Measurements from ENCODE around the gene SULF2. TPM values are rescaled to one million over a fixed set of nuclear protein-coding genes. Genes with fewer than 3 reads are reported as not detected.

SULF2 gene
- total RNA-seq, 4 donors from 2014 or later = 16.5 to 49.4 (median 31.1) TPM

DNA sequence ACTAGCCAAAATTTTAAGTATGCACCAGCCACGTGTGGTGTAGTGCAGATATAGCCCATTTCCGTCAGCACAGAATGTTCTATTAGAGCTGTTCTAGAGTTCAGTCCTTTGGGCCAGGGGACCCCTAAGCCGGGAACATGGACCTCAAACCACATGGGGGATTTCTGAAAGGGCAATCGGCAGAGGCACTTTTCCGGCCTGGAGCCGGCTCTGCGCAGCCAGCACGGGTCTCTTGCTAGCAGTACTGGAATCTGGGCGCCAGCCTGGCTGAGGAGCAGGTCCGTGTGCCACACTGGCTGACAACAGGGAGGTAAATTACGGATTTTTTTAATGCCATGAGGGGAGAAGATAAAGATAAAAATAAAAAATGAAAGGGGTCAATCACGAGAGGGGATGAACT, 120.5 kb downstream of the SULF2 start:
- TF ChIP-seq, protein P1, sequence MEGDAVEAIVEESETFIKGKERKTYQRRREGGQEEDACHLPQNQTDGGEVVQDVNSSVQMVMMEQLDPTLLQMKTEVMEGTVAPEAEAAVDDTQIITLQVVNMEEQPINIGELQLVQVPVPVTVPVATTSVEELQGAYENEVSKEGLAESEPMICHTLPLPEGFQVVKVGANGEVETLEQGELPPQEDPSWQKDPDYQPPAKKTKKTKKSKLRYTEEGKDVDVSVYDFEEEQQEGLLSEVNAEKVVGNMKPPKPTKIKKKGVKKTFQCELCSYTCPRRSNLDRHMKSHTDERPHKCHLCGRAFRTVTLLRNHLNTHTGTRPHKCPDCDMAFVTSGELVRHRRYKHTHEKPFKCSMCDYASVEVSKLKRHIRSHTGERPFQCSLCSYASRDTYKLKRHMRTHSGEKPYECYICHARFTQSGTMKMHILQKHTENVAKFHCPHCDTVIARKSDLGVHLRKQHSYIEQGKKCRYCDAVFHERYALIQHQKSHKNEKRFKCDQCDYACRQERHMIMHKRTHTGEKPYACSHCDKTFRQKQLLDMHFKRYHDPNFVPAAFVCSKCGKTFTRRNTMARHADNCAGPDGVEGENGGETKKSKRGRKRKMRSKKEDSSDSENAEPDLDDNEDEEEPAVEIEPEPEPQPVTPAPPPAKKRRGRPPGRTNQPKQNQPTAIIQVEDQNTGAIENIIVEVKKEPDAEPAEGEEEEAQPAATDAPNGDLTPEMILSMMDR (IDR thresholded peaks at IDR 0.05; ENCODE audit: low read depth) = no peak

DNA sequence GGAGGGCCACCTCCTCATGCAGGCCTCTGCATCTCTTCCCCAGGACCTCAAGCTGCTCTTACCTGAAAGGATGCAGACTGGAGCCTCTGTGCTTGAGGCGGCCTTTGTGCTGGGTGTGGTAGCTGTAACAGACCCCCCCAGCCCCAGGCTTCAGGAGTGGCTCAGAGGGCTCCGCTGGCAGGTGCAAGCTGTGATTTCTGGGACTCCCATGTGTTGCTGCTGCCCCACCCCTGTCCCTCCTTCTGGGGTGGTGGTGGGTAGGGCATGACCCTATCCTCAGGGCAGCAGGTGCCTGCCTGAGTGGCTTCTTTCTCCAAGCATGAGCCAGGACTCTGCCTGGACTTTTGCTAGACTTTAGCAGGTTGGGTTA, 121.2 kb downstream of the SULF2 start:
- TF ChIP-seq, protein P1 (IDR thresholded peaks at IDR 0.05; ENCODE audit: low read depth) = no peak

DNA sequence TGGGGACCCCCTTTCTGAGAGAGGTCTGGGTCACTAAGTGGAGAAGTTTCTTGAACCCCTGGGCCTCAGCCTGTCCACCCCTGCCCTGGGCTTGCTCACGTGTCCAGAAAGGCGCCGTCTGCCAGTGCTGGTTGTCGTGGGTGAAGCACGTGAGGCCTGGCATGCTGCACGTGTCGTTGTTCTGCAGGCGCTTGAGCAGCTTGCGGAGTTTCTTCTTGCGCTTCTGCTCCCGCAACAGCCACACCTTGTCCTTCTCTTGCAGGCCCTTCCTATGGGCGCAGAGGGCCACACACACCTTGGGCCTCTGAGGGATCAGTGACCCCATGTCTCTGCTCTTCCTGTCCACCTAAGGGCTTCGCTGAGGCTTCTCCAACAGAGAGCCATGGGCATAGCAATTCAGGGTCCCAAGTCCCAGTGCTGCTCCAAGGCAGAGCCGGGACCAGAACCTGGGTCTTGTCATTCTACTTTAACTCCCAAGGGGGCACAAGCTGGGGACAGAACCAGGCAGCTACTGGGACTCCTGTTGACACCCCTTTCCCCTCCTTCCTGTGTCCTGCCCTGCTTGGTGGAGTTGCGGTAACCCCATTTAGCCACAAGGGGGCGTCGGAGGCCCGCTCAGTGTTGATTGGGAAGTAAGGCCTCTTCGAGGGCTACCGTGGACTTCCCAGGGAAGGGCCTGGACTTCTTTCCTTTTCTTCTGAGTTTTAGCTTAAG, 121.8 kb downstream of the SULF2 start:
- TF ChIP-seq, protein P1 (IDR thresholded peaks at IDR 0.05; ENCODE audit: low read depth) = no peak

DNA sequence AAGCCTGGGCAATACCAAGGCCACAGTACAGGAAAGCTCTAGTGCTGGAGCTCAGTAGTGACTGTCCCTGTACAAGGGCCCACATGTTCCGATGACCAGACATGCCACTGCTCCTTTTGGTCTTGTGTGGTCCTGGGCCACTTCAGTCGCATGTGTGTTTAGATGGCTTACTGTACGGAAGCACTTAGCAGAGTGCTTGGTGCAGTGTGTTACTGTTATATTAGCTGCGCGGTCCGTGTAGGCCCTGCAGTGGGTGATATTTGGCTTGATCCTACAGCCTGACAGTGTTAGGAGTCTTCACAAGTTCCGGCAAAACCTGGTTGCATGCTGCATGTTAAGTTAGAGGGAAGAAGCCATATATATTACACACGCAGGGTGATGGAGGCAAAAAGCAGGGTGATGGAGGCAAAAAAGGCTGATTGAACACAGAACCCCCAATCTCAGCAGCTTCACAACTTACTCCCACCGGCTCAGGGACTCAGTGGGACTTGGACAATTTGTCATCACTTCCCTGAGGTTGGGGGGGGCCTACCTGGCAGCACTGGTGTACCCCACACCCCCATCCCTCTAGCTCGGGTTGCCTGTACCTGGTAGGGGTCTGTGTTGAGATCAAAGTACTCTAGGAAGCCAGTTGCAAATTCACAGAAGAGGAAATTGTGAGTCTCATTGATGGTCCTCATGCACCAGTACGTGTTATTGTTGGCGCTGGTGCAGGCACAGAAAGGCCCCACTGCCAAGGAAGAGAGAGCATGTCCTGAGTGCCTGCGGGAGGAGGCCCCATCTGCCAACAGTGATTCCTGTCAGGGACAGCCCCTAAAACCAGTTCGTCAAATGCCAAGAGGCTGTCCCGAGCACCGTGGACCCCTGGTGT, 122.6 kb downstream of the SULF2 start:
- TF ChIP-seq, protein P1 (IDR thresholded peaks at IDR 0.05; ENCODE audit: low read depth) = no peak

DNA sequence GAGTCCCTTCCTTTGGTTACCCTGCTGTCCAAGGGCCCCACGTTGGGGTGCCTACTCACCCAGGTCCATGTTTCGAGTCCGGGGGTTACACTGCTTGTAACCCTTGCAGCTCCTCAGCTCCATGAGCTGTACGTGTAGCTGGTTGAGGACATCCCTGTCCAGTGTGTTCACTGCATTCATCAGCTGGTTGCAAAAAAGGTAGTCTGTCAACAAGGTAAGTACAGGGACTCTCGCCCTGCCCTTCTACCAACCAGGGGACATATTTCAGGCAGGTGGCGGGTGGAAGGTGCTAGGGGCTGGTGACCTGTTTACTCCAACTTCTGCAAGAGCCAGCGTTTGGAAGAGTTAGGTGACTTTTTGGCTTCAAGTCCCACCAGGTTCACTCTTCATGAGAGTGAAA, 123.6 kb downstream of the SULF2 start:
- TF ChIP-seq, protein P1 (IDR thresholded peaks at IDR 0.05; ENCODE audit: low read depth) = no peak

DNA sequence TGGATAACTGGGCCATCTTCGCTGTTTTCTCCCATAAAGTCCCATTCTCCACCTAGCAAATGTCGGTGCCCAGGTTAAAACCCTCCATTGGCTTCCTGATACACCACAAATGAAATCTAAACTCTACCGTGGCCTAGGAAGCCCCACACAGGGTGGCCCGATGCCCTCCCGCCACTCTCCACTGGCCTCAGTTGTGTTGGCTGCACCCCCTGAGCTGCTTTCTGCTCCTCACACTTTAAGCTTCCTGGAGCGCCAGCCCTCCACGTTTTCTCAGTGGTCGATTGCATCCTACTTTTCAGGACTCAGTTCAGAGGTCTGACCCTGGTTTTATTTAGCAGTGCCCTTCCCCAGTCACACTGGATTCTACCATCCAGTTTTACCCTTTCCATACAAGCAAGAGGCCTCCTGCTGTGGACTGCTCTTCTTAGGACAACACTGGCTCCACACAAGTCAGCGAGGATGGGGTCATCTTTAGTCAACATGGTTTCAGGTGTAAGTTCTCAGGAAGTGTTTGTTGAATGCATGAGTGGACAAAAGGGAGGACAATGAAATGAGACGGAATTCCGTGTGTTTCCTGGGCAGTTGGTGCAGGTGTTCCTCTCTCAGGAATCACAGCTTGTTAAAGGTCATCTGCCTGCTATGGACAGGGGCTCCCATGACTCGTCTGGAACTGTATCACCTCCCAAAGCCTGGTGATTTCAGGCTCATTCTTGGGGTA, 124.1 kb downstream of the SULF2 start:
- TF ChIP-seq, protein P1 (IDR thresholded peaks at IDR 0.05; ENCODE audit: low read depth) = no peak

DNA sequence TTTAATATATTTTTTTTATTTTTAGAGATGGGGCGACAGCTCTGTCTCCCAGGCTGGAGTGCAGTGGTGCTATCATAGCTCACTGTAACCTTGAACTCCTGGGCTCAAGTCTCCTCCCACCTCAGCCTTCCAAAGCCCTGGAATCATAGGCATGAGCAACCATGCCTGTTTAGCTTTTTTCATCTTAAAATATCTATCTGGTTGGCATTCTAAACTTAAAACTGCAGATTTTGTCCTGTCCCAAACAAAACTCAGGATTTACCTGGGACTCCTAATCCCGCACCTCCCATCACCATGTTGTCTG, 124.7 kb downstream of the SULF2 start:
- TF ChIP-seq, protein P1 (IDR thresholded peaks at IDR 0.05; ENCODE audit: low read depth) = no peak

Measured in subcutaneous adipose tissue (tissue), 4 donors.